ENCODE data around the gene AQP3. TPM values are rescaled to one million over a fixed set of nuclear protein-coding genes. Genes with fewer than 3 reads are reported as not detected.
A peak's percentile ranks its signal among the peaks of the same experiment; 100 is the strongest.

The AQP3 gene
- total and polyA plus RNA-seq, 9 of the 15 experiments (the other 6 are each of a cell fraction or from before 2014, with no cell fraction given), result 4.2 to 31.5 (median 17.6) TPM

DNA sequence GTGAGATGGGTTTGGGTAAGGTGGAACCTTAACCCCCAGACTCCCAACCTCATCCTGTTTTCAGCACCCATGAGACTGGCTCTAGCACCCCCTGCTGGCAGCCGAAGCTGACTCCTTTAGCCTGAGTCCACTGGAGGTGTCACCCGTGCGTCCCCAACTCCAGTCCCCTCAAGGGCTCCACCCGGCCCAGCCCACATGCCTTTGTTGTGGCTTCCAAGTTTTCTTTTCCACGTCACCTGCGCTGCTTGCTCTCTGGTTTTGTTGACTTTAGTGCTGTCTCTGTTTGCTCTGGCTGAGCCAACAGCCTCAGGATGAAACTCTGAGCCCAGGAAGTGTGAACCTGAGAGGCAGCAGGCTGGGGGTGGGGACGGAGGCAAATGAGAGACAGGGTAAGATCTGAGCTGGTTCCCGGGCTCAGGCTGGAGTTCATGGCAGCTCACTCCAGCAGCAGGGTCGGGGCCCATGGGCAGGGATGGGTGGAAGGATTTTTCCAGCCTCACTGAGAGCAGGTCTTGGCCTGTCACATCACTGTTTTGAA is 31.8 kb downstream of the AQP3 start:
- Histone ChIP-seq H3K9me3 (replicated peaks; ENCODE audit: control insufficient read depth, insufficient read depth, low read depth, low read length) (no peaks in the 10 kb centered on the region), H3K27ac (ENCODE audit: extremely low read depth, low read depth, low read length) (no peak overlapping the region), H3K9me1 (ENCODE audit: control insufficient read depth, insufficient read depth, low read length) (no peaks in the 10 kb centered on the region), H3K9ac (ENCODE audit: insufficient read depth in 1 of 2, low read depth in 2 of 2, low read length in 2 of 2) (peak overlapping the region in 1 of 2 experiments; percentile 83; a peak in 2 of 4 replicates), H3K4me3 (no peak overlapping the region), H3K4me2 (ENCODE audit: insufficient read depth, low read length) (peak overlapping the region; percentile 39; the same call in 1 of the 2 replicates), H3K79me2 (ENCODE audit: control insufficient read depth, insufficient read depth, low read length) (no peaks in the 10 kb centered on the region), H2AFZ (ENCODE audit: low read depth, low read length) (peak overlapping the region; percentile 88), H3K36me3 (ENCODE audit: control insufficient read depth, insufficient read depth, low read length) (no peaks in the 10 kb centered on the region), H3K4me1 (replicated peaks in 1 of 2; ENCODE audit: control insufficient read depth in 2 of 2, insufficient read depth in 2 of 2, low read length in 2 of 2) (peaks cover 19 to 32% of the 10 kb centered on the region in 2 experiments; a peak in 4 of 5 replicates), H4K20me1 (replicated peaks; ENCODE audit: control insufficient read depth, insufficient read depth, low read length) (no peaks in the 10 kb centered on the region), H3K27me3 (ENCODE audit: control insufficient read depth in 2 of 2, insufficient read depth in 2 of 2, low read length in 2 of 2) (no peaks in the 10 kb centered on the region)
- in situ Hi-C loops (cut with MboI) (no loop called here), intact Hi-C loops (cut with micrococcal nuclease) (loop anchor here (5.0 kb wide), 1 partner anchor 37 kb away; no protein-coding TSS in a partner anchor)
- ChIA-PET POLR2A (interaction anchor here (0.7 kb wide), 2 partner anchors 10 to 19 kb away, joined by 3 read pairs; no protein-coding TSS in a partner anchor), CTCF (ENCODE audit: low intra/inter-chr PET ratio) (interaction anchor here (0.6 to 1.2 kb wide), 2 partner anchors 126 to 186 kb away, joined by 3 to 6 read pairs; no protein-coding TSS in a partner anchor)
- peak; percentile 96 for ATAC-seq
- WGBS (ENCODE audit: insufficient coverage, low coverage, missing lambda C conversion rate), result 9% methylated on average over 7 of the region's 9 CpGs
- BruUV-seq (replicated peaks), result no TSS peak
- peak; percentile 76 to 87 (median 78) for DNase-seq (ENCODE audit: extremely low read depth in 1 of 4, low spot score in 3 of 4)
- FAIRE-seq, result peak; percentile 87
- TF ChIP-seq MAZ (CRISPR knock-in tag; conservative IDR thresholded peaks at IDR 0.05 in 1 of 2, IDR thresholded peaks at IDR 0.05 in 1 of 2) (0 out of 4 replicates have a peak, but pooled peaks of 1 of the 2 experiments have one; percentile 33), IFI16 (CRISPR knock-in tag; IDR thresholded peaks at IDR 0.05) (no peak), TRIM24 (IDR thresholded peaks at IDR 0.05) (no peak), MCM7 (IDR thresholded peaks at IDR 0.05) (no peak), HDGF (IDR thresholded peaks at IDR 0.05) (no peak), ZC3H11A (IDR thresholded peaks at IDR 0.05; ENCODE audit: low read depth, low read length) (no peak), ZNF586 (CRISPR knock-in tag; conservative IDR thresholded peaks at IDR 0.05) (no peak), ASH1L (IDR thresholded peaks at IDR 0.05; ENCODE audit: borderline replicate concordance, low read depth, partially characterized antibody) (no peak), TAF1 (IDR thresholded peaks at IDR 0.05; ENCODE audit: control insufficient read depth, extremely low read depth, insufficient read depth, low read length, severe bottlenecking) (no peak), SOX6 (IDR thresholded peaks at IDR 0.05) (peak; percentile 61; the same call in 1 of the 2 replicates), ZNF274 (IDR thresholded peaks at IDR 0.05; ENCODE audit: borderline replicate concordance, low read depth, low read length) (no peak), ZKSCAN8 (CRISPR knock-in tag; IDR thresholded peaks at IDR 0.05) (no peak)
- TF ChIP-seq, protein P1, sequence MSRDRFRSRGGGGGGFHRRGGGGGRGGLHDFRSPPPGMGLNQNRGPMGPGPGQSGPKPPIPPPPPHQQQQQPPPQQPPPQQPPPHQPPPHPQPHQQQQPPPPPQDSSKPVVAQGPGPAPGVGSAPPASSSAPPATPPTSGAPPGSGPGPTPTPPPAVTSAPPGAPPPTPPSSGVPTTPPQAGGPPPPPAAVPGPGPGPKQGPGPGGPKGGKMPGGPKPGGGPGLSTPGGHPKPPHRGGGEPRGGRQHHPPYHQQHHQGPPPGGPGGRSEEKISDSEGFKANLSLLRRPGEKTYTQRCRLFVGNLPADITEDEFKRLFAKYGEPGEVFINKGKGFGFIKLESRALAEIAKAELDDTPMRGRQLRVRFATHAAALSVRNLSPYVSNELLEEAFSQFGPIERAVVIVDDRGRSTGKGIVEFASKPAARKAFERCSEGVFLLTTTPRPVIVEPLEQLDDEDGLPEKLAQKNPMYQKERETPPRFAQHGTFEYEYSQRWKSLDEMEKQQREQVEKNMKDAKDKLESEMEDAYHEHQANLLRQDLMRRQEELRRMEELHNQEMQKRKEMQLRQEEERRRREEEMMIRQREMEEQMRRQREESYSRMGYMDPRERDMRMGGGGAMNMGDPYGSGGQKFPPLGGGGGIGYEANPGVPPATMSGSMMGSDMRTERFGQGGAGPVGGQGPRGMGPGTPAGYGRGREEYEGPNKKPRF (IDR thresholded peaks at IDR 0.05; ENCODE audit: low read depth, low read length), result no peak
- TF ChIP-seq, protein P2, sequence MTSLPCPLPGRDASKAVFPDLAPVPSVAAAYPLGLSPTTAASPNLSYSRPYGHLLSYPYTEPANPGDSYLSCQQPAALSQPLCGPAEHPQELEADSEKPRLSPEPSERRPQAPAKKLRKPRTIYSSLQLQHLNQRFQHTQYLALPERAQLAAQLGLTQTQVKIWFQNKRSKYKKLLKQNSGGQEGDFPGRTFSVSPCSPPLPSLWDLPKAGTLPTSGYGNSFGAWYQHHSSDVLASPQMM (CRISPR knock-in tag; IDR thresholded peaks at IDR 0.05), result no peak
- TF ChIP-seq, protein P3, sequence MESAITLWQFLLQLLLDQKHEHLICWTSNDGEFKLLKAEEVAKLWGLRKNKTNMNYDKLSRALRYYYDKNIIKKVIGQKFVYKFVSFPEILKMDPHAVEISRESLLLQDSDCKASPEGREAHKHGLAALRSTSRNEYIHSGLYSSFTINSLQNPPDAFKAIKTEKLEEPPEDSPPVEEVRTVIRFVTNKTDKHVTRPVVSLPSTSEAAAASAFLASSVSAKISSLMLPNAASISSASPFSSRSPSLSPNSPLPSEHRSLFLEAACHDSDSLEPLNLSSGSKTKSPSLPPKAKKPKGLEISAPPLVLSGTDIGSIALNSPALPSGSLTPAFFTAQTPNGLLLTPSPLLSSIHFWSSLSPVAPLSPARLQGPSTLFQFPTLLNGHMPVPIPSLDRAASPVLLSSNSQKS (CRISPR knock-in tag; IDR thresholded peaks at IDR 0.05), result no peak
- TF ChIP-seq, protein P4, sequence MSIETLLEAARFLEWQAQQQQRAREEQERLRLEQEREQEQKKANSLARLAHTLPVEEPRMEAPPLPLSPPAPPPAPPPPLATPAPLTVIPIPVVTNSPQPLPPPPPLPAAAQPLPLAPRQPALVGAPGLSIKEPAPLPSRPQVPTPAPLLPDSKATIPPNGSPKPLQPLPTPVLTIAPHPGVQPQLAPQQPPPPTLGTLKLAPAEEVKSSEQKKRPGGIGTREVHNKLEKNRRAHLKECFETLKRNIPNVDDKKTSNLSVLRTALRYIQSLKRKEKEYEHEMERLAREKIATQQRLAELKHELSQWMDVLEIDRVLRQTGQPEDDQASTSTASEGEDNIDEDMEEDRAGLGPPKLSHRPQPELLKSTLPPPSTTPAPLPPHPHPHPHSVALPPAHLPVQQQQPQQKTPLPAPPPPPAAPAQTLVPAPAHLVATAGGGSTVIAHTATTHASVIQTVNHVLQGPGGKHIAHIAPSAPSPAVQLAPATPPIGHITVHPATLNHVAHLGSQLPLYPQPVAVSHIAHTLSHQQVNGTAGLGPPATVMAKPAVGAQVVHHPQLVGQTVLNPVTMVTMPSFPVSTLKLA (conservative IDR thresholded peaks at IDR 0.05), result peak in 1 of 2 experiments; percentile 44; a peak in 1 of 4 replicates

Data from K562 (cell line).